Gastrocnemius medialis (tissue), 4 donors: ENCODE data around the gene ZNF521. TPM values are rescaled to one million over a fixed set of nuclear protein-coding genes. Genes with fewer than 3 reads are reported as not detected.

ENCODE experiments used
- ATAC-seq, 2 donors: fragments of 150-250 bp; one replicate each; pipeline ENCODE4 v1.9.1; 2016
- DNase-seq, 2 donors: peaks; one replicate each; pipeline ENCODE4 v3.0.0-alpha.2; 2019
- H3K27ac ChIP-seq, 4 donors: fragments of 200-600 bp; sonication (generic); 1 replicate in 1 of 4; 2 replicates in 3 of 4; pipeline ENCODE4 v1.5.1; 2016 to 2018; ENCODE audit warnings: mild to moderate bottlenecking in 2 of 4, moderate library complexity in 1 of 4
- H3K27me3 ChIP-seq, 3 donors: fragments of 200-600 bp; sonication (generic) in 2 of 3; 1 replicate in 1 of 3; 2 replicates in 2 of 3; pipeline versions ENCODE4 v1.5.1 to v1.6.0; 2016 to 2019; ENCODE audit warnings: mild to moderate bottlenecking in 1 of 3, moderate library complexity in 1 of 3
- H3K36me3 ChIP-seq, 2 donors: fragments of 200-600 bp; sonication (generic) in 1 of 2; one replicate each; pipeline ENCODE4 v1.5.1; 2017 to 2018
- H3K4me1 ChIP-seq, 2 donors: fragments of 200-600 bp; sonication (generic) in 1 of 2; one replicate each; pipeline ENCODE4 v1.5.1; 2016 to 2017; ENCODE audit warnings: mild to moderate bottlenecking in 2 of 2
- H3K4me3 ChIP-seq, 4 donors: fragments of 200-600 bp; sonication (generic) in 3 of 4; 1 replicate in 1 of 4; 2 replicates in 3 of 4; pipeline ENCODE4 v1.5.1; 2016 to 2019; ENCODE audit warnings: mild to moderate bottlenecking in 2 of 4
- H3K9me3 ChIP-seq, 3 donors: fragments of 200-600 bp; sonication (generic) in 2 of 3; 1 replicate in 1 of 3; 2 replicates in 2 of 3; pipeline ENCODE4 v1.5.1; 2016 to 2019
- POLR2A ChIP-seq, 2 donors: fragments of 450-650 bp; IDR thresholded peaks; one replicate each; pipeline ENCODE4 v1.6.1; 2017; ENCODE audit warnings: antibody characterized with exemption in 2 of 2, mild to moderate bottlenecking in 2 of 2, moderate library complexity in 2 of 2
- in situ Hi-C, 4 donors: fragments of 200-750 bp; cut with MboI; loops; one replicate each; pipeline versions ENCODE4 v1.15.0 to v1.8.0; 2017; ENCODE audit warnings: low sequenced_read_pairs in 4 of 4
- intact Hi-C: fragments of 100-400 bp; cut with DNase I; formaldehyde crosslinking; loops from one replicate; pipeline ENCODE4 v1.15.1; 2023; ENCODE audit warnings: low total_unique reads
- total RNA-seq, 4 donors: library from RNA; depleted of rRNA; stranded (reverse); fragments of >200 nt; gene quantifications; one replicate each; pipeline versions ENCODE4 v1.1.0 to v1.2.3, GENCODE V29; 2016
- TF ChIP-seq, protein P1 (sequence below), 5 experiments: fragments of 450-650 bp in 3 of 5; fragments of 200-600 bp in 2 of 5; sonication (generic) in 2 of 5; IDR thresholded peaks in 4 of 5; conservative IDR thresholded peaks in 1 of 5; 1 replicate in 4 of 5; 2 replicates in 1 of 5; pipeline ENCODE4 v1.5.1; 2016 to 2019; ENCODE audit warnings: antibody characterized with exemption in 5 of 5, mild to moderate bottlenecking in 3 of 5, moderate library complexity in 3 of 5

Gene ZNF521
- total RNA-seq, 4 donors from 2014 or later: 3.5 to 15.6 (median 4.7) TPM

DNA sequence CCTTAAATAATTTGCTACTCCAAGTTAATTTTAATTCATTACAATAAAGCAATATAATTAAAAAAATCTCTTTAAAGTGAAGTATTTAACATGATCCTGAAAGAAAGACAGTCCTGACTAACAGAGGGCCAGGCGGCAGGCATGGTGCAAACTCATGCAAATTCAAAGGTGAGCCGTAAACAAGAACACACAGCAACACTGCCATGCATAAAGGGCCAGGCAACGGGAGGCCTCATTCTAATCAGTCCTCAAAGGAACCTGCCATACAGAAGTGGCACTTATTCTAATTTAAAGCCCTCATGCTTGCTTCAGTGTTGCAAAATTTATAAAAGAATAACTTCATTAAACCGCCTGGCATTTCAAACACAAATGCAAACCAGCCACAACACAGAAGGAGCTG lies 277.0 kb downstream of the ZNF521 start:
- in situ Hi-C loops (loop anchor here in 1 of 4 donors (25.0 kb wide), 1 partner anchor 762 kb away; no protein-coding TSS in a partner anchor), intact Hi-C loops (no loop called here)
- TF ChIP-seq POLR2A (IDR thresholded peaks at IDR 0.05): no peak
- TF ChIP-seq, protein P1, sequence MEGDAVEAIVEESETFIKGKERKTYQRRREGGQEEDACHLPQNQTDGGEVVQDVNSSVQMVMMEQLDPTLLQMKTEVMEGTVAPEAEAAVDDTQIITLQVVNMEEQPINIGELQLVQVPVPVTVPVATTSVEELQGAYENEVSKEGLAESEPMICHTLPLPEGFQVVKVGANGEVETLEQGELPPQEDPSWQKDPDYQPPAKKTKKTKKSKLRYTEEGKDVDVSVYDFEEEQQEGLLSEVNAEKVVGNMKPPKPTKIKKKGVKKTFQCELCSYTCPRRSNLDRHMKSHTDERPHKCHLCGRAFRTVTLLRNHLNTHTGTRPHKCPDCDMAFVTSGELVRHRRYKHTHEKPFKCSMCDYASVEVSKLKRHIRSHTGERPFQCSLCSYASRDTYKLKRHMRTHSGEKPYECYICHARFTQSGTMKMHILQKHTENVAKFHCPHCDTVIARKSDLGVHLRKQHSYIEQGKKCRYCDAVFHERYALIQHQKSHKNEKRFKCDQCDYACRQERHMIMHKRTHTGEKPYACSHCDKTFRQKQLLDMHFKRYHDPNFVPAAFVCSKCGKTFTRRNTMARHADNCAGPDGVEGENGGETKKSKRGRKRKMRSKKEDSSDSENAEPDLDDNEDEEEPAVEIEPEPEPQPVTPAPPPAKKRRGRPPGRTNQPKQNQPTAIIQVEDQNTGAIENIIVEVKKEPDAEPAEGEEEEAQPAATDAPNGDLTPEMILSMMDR (IDR thresholded peaks at IDR 0.05 in 4 of 5, conservative IDR thresholded peaks at IDR 0.05 in 1 of 5): no peak
- Histone ChIP-seq H3K27ac (no peak overlapping the region), H3K4me3 (no peak overlapping the region), H3K4me1 (no peaks in the 10 kb centered on the region), H3K27me3 (no peaks in the 10 kb centered on the region), H3K36me3 (no peaks in the 10 kb centered on the region), H3K9me3 (no peaks in the 10 kb centered on the region)
- DNase-seq (no peak), ATAC-seq (no peak)

DNA sequence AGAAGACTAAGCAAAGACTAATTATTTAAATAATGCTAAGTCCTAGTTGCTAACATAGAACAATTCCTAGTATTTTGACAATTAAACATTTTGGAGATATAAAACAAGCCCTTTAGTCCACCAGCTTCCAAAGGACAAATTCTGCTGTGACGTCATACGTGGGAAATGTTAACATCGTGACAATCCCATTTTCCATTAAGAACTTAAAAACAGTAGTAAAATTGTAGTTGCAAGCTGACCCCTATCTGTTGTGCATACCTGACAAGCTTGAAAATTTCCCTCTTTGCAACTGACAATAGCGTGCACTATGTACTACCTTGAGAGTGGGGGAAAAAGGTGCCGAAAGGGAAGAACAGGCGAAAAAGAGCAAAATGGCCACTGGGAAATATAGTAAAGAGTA lies 279.8 kb downstream of the ZNF521 start:
- in situ Hi-C loops (no loop called here), intact Hi-C loops (no loop called here)
- Histone ChIP-seq H3K36me3 (no peaks in the 10 kb centered on the region), H3K4me1 (no peaks in the 10 kb centered on the region), H3K4me3 (no peak overlapping the region), H3K9me3 (no peaks in the 10 kb centered on the region), H3K27me3 (no peaks in the 10 kb centered on the region), H3K27ac (no peak overlapping the region)
- no peak for DNase-seq
- no peak for ATAC-seq
- TF ChIP-seq, protein P1 (IDR thresholded peaks at IDR 0.05 in 4 of 5, conservative IDR thresholded peaks at IDR 0.05 in 1 of 5): no peak
- no peak for TF ChIP-seq POLR2A (IDR thresholded peaks at IDR 0.05)

DNA sequence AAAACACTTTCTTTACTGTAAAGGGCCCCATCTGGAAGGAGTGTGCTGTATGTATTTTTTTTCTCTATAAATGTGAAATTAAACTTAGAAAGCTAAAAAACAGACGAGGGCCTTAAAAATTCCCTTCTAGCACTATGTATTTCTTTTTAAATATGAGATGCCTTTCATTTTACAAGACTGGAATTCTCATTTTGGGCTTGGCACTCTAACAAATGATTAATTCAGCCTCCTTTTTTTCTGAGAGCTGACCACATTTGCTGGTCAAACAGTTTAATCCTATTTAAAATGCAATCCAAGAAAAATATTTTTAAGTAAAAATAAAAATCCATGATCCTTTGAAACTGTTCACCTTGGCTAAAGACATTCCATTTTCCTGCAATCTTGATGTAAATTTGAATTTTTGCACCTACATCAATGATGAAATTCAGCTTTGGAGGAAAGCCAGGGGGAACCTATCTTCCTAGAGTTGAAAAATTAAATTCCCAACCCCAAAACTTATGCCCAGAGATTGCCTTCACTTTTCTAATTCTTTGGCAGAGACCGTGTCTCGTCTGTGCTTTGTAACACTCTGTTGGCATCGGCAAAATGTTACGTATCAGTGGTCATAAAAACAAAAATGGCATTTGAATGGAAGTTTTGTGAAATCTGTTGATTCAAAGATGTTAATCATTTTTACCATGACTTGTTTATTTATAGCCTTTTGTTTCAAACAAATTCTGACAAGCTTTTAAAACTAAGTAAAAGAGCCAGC lies 284.5 kb downstream of the ZNF521 start:
- no peak overlapping the region for H3K27ac ChIP-seq
- DNase-seq (no peak), ATAC-seq (no peak)
- H3K36me3 ChIP-seq: no peaks in the 10 kb centered on the region
- H3K27me3 ChIP-seq: no peaks in the 10 kb centered on the region
- intact Hi-C loops: loop anchor here (10.0 kb wide), 1 partner anchor 193 kb away; no protein-coding TSS in a partner anchor
- H3K9me3 ChIP-seq: no peaks in the 10 kb centered on the region
- in situ Hi-C loops: no loop called here
- H3K4me1 ChIP-seq: no peaks in the 10 kb centered on the region
- H3K4me3 ChIP-seq: no peak overlapping the region
- TF ChIP-seq POLR2A (IDR thresholded peaks at IDR 0.05): no peak
- TF ChIP-seq, protein P1 (IDR thresholded peaks at IDR 0.05 in 4 of 5, conservative IDR thresholded peaks at IDR 0.05 in 1 of 5): no peak

DNA sequence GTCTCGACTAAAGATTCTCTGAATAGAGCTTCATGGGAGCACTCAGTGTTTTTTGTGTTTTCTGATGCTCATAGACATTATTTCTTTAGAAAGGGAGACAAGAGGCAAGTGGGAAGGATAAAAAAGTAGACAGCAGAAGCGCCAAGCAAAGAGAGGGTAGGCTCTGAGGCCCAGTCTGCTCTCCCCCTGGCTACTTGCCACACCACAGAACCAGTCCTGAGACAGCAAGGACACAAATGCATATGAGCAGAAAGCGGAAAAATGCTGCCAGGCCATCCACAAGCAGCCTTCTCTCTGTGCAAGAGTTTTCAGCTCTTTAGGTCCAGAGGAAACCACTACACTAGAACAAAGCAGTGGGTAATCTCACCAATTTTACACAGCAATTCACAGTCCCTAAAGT lies 285.4 kb downstream of the ZNF521 start:
- ATAC-seq (no peak), DNase-seq (no peak)
- Histone ChIP-seq H3K27me3 (no peaks in the 10 kb centered on the region), H3K9me3 (no peaks in the 10 kb centered on the region), H3K36me3 (no peaks in the 10 kb centered on the region), H3K27ac (no peak overlapping the region), H3K4me1 (no peaks in the 10 kb centered on the region), H3K4me3 (no peak overlapping the region)
- intact Hi-C loops (loop anchor here (10.0 kb wide), 1 partner anchor 192 kb away; no protein-coding TSS in a partner anchor), in situ Hi-C loops (no loop called here)
- TF ChIP-seq POLR2A (IDR thresholded peaks at IDR 0.05): no peak
- TF ChIP-seq, protein P1 (IDR thresholded peaks at IDR 0.05 in 4 of 5, conservative IDR thresholded peaks at IDR 0.05 in 1 of 5): no peak
